NCI-H2107 (cell line): ENCODE results near the gene RAG2.

Experiments used
- DNase-seq: peaks from one replicate; lab custom pipeline; 2025; lab: John Stamatoyannopoulos, UW

RAG2 gene

DNA sequence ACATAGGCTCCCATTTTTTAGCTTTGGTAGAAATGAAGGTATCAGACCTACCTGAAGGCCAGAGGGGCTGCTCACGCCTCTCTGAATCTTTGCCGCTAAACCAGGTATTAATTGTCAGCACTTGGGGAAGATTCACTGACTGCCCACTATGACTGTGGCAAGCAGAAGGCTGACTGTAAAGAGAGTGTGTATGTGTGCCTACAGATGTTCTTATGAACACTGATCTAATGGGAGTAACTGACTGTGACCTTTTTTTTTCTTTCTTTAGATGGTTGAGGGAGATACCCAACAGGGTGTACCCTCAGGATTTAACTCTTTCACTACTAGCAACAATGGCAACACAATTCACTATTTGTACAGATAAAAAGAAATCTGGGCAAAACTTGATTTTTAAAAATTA lies at the start of gene RAG2:
Gene RAG2, minus strand, starts transcription at position 186 of the 400 bp plus-strand sequence. CDS start 4,068 bp downstream, outside the sequence.
- DNase-seq: no peak

- no peak for DNase-seq
Observed at GRCh38 chr11:36638556-36638955, 40.5 kb upstream of the RAG2 start.

DNA sequence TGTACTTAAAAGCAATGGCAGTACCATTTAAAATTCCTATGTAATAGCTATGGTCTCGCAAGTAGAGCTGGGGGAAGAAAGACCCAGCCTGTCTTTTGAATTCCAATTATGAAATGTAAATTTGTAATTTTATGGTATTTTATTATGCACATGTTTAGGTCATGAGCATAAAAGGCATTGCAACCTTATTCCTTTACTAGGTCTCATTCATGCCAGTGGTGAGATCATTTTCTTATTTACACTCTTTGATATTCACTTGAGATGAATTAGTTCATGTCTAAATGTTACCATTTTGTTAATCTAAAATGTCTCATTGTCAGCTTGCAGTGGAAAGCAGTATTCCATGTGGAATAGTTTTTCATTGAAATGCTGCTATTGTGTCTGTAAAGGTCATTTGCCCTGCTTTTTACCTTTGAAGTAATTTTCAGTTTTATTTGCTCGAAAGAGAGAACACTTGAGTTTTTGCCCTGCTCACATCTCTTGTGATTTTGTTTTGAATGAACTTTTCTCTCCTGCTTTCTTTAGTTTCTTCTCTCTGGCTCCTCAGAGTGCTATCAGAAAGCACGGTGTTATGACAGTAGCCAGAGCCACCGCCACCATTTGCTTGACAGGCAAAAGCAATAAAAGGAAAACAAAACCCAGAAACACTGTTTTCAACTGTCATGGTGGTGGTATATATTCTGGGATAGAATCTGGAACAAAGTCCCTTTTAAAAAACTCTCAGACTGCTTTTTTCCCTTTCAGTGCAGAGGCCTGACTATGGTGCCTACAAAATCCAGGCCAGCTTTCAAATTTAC lies 37.2 kb upstream of the RAG2 start:
- DNase-seq: no peak

DNA sequence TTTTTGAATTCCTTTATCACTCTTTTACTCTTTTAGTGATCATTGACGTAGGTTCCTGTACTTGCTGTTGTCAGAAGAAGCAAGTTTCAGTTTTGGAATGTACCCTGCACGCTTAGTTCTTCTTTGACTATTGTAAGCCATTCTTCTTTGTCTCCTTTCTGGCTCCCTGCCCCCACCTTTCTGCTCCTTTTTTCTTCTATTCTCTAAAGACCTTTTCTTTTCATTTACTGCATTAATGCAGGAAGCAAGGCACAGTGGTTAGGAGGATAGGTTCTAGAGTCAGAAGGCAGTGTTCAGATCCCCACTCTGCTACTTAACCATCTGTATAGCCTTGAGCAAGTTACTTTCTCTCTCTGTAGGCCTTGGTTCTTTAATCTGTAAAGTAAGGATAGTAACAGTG lies 33.7 kb upstream of the RAG2 start:
- DNase-seq: no peak

- DNase-seq: no peak
Observed at GRCh38 chr11:36628765-36629244, 30.8 kb upstream of the RAG2 start.

GRCh38 chr11:36628141-36628540 lies 30.1 kb upstream of the RAG2 start:
- no peak for DNase-seq

DNA sequence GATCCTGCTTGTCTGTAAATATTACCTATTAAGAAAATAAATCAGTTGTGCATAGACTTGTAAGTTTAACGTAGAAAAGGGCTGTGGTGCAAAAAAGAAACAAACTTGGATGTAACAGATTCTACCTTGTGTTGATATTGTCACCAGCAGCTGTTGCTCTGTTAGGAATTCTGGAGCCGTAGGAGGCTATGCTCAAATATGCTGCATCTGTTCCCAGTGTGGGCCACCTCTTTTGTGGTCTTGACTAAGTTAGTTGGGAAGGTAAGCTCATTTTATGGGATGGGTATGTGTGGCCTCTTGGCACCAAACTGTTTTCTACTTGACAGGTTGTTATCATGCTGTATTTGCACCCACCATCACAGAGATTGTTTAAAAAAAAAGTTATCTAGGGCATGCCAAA lies 29.4 kb upstream of the RAG2 start:
- DNase-seq: no peak

GRCh38 chr11:36627006-36627405 lies 29.0 kb upstream of the RAG2 start:
- no peak for DNase-seq

DNA sequence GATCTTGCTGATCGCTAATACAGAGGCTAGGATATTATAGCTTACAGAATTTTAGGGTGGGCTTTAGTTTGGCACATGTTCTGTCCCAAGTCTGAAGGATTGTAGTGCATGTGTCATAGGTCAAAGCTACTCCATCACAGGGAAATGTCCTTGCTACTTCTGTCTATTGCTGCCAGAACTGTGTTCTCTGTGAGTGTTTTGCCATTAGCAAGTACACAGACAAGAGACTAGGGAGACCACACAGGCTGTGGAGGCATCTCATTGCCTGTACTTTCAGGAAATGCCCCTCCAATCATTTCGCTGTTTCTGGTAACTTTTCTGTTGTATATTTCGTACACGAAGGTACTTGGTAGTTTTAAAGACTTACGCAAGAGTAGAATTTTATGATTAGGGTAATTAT lies 25.5 kb upstream of the RAG2 start:
- DNase-seq: no peak

DNA sequence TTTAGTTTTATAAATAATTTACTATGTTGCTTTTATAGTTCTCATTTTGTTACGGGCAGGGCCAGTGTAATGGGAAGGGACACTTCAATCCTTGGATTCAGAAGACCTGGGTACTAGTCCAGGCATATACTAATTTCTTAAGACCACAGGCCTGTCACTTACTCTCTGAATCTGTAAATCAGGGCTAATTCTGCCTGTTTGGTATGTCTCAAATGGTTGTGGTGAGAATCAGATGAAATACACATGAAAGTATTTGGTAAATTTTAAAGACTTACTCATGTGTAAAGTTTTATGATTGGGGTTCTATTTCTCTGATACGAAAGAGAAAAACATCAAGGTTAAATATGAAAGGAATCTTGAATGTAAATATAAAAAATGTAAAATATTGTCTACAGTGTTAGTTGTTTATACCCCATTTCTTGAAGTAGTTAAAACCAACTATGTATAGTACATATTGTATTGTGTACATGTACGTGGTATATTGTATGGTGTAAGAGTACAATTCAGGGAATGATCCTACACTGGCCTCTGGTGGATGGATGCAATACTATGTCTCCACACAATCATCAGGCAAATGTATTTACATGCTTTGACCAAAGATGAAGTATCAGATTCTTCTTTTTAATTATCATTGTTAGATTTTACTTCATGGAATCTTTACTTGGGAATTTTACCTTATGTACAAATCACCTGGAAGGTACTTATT lies 24.5 kb upstream of the RAG2 start:
- peak; percentile 18 for DNase-seq

GRCh38 chr11:36620246-36620645 lies 22.2 kb upstream of the RAG2 start:
- DNase-seq: no peak

- DNase-seq: no peak
Observed at GRCh38 chr11:36619502-36619901, 21.5 kb upstream of the RAG2 start.

DNA sequence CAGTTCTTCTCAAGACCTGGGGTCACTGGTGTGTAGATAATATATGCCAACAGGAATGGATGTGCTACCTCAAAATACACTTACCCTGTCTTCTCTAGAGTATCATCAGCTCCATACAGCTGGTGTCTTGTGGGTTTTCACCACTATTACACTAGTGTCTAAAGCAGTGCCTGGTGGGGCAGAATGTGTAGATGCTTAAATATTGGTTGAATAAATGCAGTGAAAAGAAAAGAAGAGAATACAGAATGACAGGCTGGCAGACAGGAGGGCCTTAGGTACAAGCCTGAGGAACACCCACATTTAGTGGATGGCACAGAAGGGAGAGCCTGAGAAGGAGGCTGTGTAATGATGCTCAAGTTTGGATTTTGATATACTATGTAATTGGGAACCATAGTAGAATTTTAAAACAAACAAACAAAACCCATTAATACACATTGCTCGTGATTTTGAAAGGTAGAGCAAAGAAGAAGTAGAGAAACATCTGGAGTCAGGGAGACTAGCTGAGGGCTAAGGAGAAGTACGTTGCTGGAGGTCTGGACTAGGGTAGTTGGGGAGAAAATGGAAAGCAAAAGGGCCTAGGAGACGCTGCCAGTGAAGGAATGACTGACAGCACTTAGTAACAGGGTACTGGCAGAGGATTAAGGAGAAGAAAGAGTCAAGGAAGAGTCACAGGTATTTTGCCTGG lies 20.5 kb upstream of the RAG2 start:
- DNase-seq: no peak

GRCh38 chr11:36617543-36618362 lies 19.7 kb upstream of the RAG2 start:
- DNase-seq: no peak

DNA sequence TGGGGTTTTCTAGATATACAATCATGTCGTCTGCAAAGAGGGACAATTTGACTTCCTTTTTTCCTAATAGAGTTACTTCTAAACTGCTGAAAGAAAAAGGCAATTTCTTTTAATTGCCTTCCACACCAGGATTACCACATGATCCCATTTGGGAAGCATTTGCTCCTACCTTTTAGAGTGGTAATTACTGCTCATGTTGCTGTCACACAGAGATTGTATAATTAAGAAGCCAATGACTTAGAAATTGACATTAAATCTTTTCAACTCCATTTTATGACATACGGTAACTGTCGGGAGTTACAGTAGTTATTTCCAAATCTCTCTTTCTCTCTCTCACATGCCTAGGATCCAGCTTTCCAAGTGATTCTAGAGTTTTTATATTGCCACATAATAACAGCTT lies 17.8 kb upstream of the RAG2 start:
- no peak for DNase-seq

DNA sequence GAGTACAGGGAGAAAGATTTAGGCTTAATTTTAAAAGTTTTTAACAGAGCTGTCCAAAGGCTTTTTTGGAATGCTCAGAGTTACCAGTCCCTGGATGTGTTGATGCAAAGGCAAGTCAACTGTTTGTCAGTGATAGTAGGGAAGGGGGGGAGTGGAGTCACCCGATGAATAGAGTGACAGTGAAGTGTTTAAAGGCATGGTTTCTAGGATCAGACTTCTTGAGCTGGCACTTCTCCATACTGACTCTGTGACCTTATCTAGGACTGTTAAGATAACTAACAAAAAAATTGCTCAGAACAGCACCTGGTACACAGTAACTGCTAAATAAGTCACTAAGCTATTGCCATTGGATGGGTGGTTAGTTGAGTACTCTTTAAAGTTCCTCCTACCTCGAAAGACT lies 11.3 kb upstream of the RAG2 start:
- DNase-seq: no peak

GRCh38 chr11:36608491-36609199 lies 10.6 kb upstream of the RAG2 start:
- no peak for DNase-seq

DNA sequence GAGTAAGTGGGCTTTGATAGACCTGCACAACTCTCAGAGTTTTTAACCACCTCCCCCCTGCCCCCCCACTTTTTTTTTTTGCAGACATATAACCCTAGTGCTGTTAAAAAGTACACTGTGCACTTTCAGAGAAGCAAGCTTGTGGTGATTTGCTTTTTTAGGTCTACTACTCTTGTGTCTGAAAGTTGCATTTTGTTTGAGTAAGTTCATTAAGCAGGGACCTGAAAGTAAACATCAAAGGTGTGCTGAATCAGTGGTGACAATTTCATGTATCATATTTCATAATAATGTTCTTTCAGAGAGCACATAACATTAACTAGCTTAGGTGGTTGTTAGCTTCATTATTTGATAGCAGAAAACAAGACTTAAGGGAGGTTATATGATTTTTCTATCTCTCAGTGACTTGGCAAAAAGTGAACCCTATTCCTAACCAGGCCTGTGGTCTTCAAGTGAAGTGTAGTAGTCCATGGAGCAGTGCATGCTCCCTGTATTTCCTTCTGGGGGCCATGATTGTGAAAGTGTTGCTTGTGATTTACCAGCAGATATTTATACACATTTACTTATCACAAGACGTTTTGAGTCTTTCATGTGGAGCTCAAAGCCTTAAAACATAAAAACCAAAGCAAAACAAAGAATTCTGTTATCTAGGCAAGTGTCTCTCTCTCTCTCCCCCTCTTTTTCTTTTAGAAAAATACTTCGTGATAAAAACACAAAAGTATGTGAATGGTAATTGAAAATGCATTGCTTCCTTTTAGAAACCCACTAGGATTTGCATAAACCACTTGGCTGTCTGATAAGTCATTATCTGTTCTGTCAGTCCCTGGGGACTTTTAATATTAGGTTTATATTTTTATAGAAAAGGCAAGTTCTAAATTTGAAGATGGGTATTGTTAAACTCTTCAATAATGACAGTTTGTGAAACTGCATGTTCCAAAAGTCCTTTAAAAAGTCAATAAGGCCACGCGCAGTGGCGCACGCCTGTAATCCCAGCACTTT lies 7.5 kb upstream of the RAG2 start:
- no peak for DNase-seq

DNA sequence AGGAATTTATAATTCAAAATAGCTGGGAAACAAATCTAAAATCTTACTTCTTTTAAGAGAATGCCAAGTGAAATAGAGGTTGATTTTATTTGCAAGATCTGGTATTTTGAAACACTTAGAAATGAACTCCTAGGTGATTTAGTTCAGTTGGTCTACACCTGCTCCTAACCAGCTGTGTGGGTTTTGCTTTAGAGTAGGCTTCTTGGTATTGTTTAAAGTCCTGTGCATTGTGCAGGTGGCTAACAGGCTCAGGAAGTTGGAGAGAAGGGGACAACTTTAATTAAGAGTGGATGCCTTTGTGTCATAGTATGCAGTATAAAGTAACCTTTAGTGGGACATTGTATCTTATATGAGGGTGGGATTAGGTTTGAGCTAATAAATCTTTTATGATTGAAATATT lies 4.1 kb upstream of the RAG2 start:
- no peak for DNase-seq

- DNase-seq: no peak
Observed at GRCh38 chr11:36601155-36601554, 3.1 kb upstream of the RAG2 start.
